GM18870 (cell line): Measurements from ENCODE around the gene ZBTB12.
A peak's percentile ranks its signal among the peaks of the same experiment; 100 is the strongest.
"Not testable (repeated sequence)": the region's sequence is repeated elsewhere in the genome, so short reads cannot be mapped to it uniquely, and the experiment has no call there.

ENCODE experiments used
- ATAC-seq: cut with Tn5 transposase; IDR thresholded peaks from one replicate; pipeline ENCODE4 v1.9.1; 2021; ENCODE audit warnings: moderate library complexity; ENCODE audit not compliant: unreplicated experiment

Gene ZBTB12

DNA sequence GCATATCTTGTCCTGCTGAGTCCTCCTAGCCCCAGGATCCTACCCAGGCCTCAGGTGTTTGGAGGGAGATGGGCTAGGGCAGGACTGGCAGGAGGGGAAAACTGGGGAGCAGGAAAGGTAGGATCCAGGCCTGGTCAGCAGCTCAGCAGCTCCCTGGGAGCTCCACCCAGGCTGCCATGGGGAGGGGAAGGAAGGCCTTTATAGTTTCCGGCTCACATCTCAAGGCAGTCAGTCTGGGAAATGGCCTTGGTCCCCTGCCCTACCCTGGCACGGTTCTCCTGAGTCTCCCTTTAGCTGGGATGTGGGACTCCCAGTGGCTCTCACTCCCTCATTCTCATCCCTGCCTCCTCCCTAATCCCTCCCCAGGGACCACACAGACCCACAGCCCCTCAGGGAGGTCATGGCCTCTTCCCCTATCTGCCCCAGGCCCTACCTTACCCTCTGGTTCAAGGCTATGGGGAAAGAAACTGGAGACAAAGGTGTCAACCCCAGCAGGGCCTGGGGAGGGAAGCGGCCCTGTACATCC is 24.7 kb downstream of the ZBTB12 start:
- ATAC-seq, result no peak

DNA sequence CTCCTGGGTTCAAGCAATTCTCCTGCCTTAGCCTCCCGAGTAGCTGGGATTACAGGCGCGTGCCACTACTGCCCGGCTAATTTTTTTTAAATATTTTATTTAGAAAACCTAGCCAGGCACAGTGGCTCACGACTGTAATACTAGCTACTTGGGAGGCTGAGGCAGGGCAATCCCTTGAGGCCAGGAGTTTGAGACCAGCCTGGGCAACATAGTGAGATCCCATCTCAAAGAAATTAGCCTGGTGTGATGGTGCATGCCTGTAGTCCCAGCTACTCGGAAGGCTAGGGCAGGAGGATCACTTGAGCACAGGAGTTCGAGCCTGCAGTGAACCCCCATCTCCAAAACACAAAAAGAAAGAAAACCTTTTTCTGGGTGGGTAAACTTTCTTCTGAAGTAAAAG is 25.5 kb downstream of the ZBTB12 start:
- ATAC-seq, result no peak

DNA sequence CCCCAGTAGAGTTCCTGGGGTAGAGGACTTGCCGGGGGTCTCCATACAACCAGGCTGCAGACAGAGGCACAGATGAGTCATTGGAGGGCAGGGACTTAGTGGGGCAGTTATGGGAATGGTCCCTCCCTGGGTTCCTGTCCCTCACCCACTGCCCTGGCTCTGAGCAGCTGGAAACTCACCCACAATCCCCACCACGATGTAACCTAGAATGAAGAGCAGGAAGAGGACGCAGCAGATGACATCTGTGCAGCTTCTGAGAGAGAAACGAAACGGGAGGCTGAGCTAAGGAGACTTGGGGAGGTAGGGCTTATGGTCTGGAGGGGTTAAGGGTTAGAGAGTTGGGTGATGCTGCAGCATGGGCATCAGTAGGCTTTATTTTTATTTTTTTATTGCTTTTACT is 26.0 kb downstream of the ZBTB12 start:
- no peak for ATAC-seq

DNA sequence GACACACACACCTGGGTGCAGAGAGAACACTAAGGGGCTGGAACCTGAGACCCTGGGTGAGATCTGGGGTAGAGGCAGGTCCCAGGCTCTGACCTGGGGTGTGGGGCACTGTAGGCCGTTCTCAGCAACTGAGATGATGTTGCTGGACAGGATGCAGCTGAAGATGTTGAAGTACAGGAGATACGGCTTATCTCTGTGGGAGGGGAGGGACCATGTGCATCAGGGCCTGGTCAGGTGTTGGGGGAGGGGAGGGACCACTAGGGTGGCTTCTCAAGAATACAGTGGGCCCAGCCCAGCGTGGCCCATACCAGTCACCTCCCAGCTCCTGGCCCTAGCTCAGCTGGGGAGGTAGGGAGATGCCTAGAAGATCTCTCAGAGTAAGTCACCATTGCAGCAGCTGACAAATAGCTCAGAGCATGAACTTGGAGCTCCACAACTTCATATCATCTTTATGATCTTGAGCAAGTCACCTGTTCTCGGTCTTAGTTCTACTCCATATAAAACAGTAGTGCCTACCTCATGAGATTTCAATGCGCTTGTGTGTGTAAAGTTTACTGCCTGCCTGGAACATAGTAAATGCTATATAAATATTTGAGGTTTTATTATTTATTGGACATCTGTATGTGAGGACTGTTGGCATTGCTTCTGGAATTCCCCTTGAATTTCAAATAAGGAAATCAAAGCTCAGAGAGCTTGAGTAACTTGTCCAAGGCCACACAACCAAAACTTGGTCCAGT is 26.9 kb downstream of the ZBTB12 start:
- no peak for ATAC-seq

DNA sequence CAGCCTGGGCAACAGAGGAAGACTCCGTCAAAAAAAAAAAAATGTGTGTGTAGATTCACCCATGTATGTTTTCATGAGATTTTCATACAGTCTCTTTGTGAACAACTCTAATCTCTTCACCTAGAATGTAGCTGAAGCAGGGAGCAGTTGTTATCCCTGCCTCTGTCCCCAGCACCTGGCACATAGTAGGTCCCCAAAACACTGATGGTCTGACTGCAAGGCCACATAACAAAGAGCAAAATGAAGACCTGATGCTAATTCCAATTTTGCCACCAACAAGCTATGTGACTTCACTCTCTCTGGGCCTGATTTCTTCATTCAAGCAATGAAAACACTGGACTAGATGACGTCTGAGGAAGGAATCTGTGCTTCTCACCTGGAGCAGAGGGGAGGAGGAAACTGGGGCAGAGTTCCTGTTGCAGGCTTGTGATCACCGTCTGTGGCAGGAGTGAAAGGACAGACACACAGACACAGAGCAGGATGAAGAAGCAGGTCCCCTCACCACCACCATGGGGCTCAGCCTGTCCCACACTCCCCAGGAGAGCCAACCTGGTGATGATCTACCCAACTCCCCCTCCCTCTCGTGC is 27.7 kb downstream of the ZBTB12 start:
- no peak for ATAC-seq

DNA sequence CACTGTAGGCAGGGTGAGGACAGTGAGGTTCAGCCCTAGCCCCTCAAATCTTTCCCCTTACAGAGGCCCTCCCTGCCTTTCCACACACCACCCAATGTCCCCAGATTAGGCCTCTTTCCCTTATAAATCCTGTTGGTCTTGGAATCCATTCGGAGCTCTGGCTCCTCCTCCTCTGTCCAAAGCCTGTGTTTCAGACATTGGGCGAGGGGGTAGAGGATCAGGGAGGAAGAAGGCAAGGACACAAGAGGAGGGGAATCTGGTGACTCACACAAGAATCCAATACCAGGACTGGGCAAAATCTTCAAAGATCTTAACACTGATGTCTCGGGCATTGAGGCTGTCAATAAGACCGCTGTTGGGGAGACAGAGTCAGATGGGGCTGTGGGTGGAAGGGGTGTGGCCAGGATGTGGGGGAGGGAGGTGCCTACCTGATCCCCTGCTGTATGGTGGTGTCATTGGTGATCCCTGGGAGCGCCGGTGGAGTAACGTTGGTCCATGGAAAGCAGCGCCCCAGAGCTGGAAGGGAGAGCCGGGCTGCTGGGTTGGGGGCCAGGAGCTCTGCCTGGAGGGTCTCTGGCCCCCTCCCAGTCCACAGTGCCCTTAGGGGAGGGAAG is 30.7 kb downstream of the ZBTB12 start:
- ATAC-seq, result no peak

GRCh38 chr6:31870385-31870921 is 31.4 kb downstream of the ZBTB12 start:
- ATAC-seq, result no peak

DNA sequence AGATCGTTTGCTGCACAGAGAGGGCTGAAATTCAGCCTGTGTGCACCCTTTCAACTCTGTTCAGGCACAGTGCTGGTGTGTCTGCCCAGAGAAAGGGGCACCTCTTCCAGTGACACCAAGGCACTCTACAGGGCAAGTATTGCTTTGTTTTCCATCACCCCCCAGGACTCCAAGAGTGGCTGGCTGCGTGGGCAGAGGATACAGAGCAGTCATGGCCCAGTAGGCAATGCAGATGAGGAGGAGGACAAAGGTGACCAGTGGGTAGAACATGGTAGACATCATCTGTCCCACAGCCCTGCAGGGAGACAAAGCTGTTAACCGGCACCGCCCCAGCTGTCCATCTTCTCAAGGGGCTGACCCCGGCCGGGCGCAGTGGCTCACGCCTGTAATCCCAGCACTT is 32.5 kb downstream of the ZBTB12 start:
- no peak for ATAC-seq

- ATAC-seq, result not testable (repeated sequence)
Observed at GRCh38 chr6:31868658-31868971, 33.3 kb downstream of the ZBTB12 start.

DNA sequence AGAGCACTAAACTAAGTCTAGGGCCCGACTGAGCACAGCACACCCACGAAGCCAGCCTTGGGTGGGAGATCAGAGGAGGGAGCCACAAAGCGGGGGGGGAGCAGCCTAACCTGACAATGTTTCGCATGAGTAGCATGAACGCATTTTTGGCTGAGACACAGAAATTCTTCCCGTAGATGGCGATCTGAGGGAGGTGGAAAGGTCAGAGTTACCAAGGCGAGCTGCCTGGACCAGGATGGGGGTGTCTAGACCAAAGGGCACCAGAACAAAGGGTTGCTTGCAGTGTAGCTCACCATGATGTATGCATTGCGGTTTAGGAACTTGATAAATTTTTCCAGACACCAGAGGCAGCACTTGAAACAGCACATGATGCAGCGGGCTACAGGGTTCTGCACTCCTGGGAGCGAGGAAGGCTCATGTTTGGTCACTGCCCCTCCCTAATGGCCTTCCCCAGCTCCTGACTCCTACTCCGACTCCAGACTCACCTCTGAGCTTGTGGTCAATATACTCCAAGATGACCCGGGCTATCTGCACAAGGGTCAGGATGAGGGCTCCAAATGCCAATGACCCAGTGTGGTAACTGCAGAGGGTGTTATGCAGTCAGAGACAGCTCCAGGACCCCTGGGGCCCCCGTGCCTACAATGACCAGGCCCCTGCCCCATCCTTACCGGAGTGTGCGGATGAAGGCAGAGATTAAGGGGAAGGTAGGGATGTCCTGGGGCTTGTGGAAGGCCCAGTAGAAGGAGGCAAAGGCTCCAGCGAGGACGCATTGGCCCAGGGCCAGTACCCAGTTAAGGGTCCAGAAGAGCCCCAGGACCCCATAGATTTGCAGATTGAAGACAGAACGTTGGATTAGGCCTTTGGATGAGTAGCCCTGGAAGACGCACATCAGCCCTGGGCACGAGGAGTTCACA is 36.4 kb downstream of the ZBTB12 start:
- no peak for ATAC-seq

DNA sequence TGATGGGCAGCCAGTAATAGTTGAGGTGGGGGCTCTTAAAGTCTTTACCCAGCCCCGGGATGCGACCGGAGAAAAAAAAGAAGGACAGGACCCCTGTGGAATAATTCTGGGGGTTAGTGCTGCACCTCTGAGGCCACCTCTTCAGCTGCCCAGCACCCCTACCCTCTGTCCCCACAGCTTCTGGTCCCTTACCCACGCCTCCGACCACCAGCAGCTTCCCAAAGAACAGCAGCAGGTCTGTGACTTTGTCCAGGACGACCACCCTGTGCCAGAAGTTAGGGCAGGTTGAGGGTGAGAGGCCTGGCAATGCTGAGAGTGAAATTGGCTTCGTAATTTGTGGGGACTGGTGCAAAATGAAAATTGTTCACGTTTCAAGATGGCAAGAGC is 37.1 kb downstream of the ZBTB12 start:
- ATAC-seq, result no peak

- not testable (repeated sequence) for ATAC-seq
Observed at GRCh38 chr6:31864123-31864562, 37.7 kb downstream of the ZBTB12 start.

GRCh38 chr6:31862344-31863235 is 39.3 kb downstream of the ZBTB12 start, which contains the start of gene NEU1:
TSS of gene NEU1 (minus strand) at chr6:31862821. CDS start at chr6:31862776, 45 bp downstream.
- peak; percentile 87 for ATAC-seq

DNA sequence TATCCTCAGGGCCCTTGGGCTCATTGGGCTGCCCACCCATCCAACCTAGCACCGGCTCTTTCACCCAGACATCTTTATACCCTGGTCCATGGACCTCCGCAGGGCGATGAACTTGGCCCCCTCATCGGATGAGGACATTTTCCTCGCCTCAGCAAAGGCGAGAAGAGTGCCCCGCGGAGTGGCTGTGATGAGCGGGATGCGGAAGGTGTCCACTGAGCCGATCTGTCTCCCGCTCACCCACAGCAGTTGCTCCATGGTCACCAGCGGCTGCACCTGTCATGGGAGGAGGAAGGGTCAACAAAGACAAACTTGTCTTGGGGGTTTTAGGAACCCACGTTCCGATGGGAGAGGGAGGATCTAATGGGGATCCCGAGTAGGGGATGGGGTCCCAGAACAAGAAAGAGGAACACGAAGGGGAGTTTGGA is 40.0 kb downstream of the ZBTB12 start:
- ATAC-seq, result no peak

GRCh38 chr6:31861150-31861549 is 40.7 kb downstream of the ZBTB12 start:
- no peak for ATAC-seq

DNA sequence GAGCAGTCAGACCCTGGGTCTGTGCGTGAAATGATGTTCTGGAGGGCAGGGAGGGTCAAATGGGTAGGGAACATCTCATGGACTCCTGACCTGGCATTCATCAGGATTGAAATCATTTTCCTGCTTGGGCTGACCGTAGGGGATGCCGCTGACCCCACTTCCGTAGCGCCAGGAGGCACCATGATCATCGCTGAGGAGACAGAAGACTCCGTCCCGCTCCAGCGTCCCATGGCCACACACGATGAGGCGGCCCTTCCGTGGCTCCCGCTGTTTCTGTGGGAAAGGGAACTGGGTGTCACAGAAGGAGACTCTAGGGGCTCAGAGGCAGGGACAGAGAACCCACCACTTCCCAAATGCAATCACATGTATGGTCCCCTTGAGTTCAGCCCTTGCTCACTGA is 41.5 kb downstream of the ZBTB12 start:
- ATAC-seq, result no peak

DNA sequence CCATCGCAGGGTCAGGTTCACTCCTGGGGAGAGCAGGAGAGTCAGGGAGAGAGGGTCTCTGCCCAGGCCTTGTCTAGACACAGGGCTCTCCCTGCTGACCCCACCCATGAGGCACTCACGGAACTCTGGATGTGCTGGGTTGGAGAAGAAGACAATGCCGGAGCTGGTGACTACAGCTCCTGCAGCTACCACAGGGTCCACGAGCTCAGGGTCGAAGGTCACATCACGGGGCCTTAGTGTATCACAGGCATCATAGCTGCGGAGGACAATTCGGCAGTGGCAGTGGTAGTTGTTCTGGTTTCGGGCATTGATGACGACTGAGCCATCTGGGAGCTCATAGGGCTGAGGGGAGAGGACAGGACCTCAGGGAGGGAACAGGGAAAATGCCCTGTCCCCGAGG is 42.0 kb downstream of the ZBTB12 start:
- ATAC-seq, result no peak

DNA sequence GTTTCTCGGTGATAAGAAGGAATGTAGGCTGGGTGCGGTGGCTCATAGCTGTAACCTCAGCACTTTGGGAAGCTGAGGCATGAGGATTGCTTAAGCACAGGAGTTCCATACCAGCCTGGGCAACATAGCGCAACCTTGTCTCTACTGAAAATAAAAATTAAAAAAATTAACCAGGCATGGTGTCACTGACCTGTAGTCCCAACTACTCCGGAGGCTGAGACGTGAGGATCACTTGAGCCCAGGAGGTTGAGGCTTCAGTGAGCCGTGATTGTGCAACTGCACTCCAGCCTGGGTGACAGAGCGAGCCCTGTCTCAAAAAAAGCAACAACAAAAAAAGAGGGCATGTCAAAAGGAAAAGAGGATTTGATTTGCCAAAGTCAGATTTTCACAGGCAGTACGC is 43.2 kb downstream of the ZBTB12 start:
- ATAC-seq, result no peak

DNA sequence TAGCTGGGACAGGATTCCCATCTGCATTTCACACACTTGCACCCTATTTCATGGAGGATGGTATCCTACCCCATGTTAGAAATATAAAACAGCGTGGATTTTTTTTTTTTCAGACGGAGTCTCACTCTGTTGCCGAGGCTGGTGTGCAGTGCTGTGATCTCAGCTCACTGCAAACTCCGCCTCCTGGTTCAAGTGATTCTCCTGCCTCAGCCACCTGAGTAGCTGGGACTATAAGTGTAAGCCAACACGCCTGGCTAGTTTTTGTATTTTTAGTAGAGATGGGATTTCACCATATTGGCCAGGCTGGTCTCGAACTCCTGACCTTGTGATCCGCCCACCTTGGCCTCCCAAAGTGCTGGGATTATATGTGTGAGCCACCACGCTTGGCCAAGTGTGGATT is 44.1 kb downstream of the ZBTB12 start:
- ATAC-seq, result not testable (repeated sequence)
